PC-9 (cell line): ENCODE data around the gene C4B. TPM values are rescaled to one million over a fixed set of nuclear protein-coding genes. Genes with fewer than 3 reads are reported as not detected.

Source experiments
- BruUV-seq: library from RNA; stranded (reverse); fragments of 400-500 nt; replicated peaks from 2 replicates; lab custom pipeline; 2021; lab: Mats Ljungman, UMichigan
- CTCF ChIA-PET: fragments of 300-600 bp; sonication (Branson Sonifier 250); formaldehyde crosslinking; loops from one replicate; lab custom pipeline; 2022; ENCODE audit warnings: antibody characterized with exemption; lab: Charles Lee
- POLR2A ChIA-PET: fragments of 300-600 bp; sonication (Branson Sonifier 250); formaldehyde crosslinking; loops from one replicate; lab custom pipeline; 2022; ENCODE audit warnings: antibody characterized with exemption; ENCODE audit not compliant: unreplicated experiment; lab: Charles Lee
- DNase-seq, 2 experiments: peaks; one replicate each; pipeline versions ENCODE4 v3.0.0 to v3.0.0-alpha.2; 2015 to 2022; ENCODE audit warnings: mixed read lengths in 1 of 2
- H2AFZ ChIP-seq: fragments of 200-600 bp; sonication (generic); 2 replicates; pipeline ENCODE4 v1.8.1; 2017; ENCODE audit warnings: antibody characterized with exemption
- H3F3A ChIP-seq: fragments of 200-600 bp; sonication (generic); 2 replicates; pipeline ENCODE4 v1.8.1; 2017; ENCODE audit warnings: antibody characterized with exemption, mild to moderate bottlenecking, low read depth; ENCODE audit not compliant: insufficient read depth
- H3K27ac ChIP-seq: fragments of 200-600 bp; sonication (generic); 2 replicates; pipeline ENCODE4 v1.6.1; 2016; ENCODE audit warnings: mixed run types
- H3K27me3 ChIP-seq: fragments of 200-600 bp; sonication (generic); 2 replicates; pipeline ENCODE4 v1.6.1; 2016; ENCODE audit warnings: low read depth, mixed run types; ENCODE audit not compliant: insufficient read depth
- H3K36me3 ChIP-seq: fragments of 200-600 bp; sonication (generic); 2 replicates; pipeline ENCODE4 v1.6.1; 2016; ENCODE audit warnings: low read depth, mixed run types
- H3K4me1 ChIP-seq: fragments of 200-600 bp; sonication (generic); replicated peaks from 2 replicates; pipeline ENCODE4 v1.6.1; 2016; ENCODE audit warnings: mixed run types; ENCODE audit not compliant: insufficient read depth
- H3K4me2 ChIP-seq: fragments of 200-600 bp; sonication (generic); 2 replicates; pipeline ENCODE4 v1.6.1; 2017; ENCODE audit warnings: mixed run types
- H3K4me3 ChIP-seq: fragments of 200-600 bp; sonication (generic); 2 replicates; pipeline ENCODE4 v1.6.1; 2016; ENCODE audit warnings: mixed run types
- H3K79me2 ChIP-seq: fragments of 200-600 bp; sonication (generic); 2 replicates; pipeline ENCODE4 v1.6.1; 2017; ENCODE audit warnings: low read depth, mixed run types
- H3K9me2 ChIP-seq: fragments of 200-600 bp; sonication (generic); 2 replicates; pipeline ENCODE4 v1.8.1; 2017; ENCODE audit warnings: mild to moderate bottlenecking; ENCODE audit not compliant: insufficient read depth
- H3K9me3 ChIP-seq: fragments of 200-600 bp; sonication (generic); 2 replicates; pipeline ENCODE4 v1.8.1; 2016; ENCODE audit warnings: low read depth; ENCODE audit not compliant: insufficient read depth
- H4K20me1 ChIP-seq: fragments of 200-600 bp; sonication (generic); 2 replicates; pipeline ENCODE4 v1.8.1; 2017; ENCODE audit not compliant: insufficient read depth
- EZH2 ChIP-seq: fragments of 200-600 bp; sonication (generic); IDR thresholded peaks from 2 replicates; pipeline ENCODE4 v1.8.0; 2017; ENCODE audit warnings: antibody characterized with exemption, low read depth
- intact Hi-C: fragments of 100-400 bp; cut with micrococcal nuclease; formaldehyde crosslinking; loops from one replicate; pipeline ENCODE4 v1.10.0; 2022; ENCODE audit not compliant: unreplicated experiment
- total RNA-seq: library from RNA; stranded (reverse); gene quantifications from 2 replicates; pipeline ENCODE4 v1.2.3, GENCODE V29; 2021
- TF ChIP-seq, protein P1 (sequence below): fragments of 200-600 bp; sonication (generic); conservative IDR thresholded peaks from 2 replicates; pipeline ENCODE4 v1.6.1; 2017; ENCODE audit warnings: mixed run types, antibody characterized with exemption, mild to moderate bottlenecking, moderate library complexity

The C4B gene
- total RNA-seq, 1 experiment from 2014 or later = 8.3 TPM

DNA sequence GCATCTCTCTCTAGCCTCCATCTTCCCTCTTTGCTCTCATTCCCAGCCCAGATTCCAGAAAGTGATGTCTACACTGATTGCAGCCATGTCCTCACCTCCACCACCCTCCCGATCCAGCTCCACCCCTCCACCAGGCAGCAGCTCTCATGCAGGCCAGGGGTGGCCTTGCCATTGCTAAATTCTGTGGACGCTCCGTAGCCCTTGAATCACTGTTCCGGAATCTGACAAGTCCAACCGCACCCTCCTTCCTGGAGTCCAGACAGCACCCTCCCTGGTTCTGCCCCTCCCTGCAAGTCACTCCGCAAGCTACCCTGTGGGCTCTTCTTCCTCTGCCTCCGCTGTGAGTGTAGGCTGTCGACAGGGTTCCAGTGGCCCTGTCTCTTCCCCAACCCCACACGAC is 68.3 kb downstream of the C4B start:
- CTCF ChIA-PET = no interaction called here
- Histone ChIP-seq H3K9me3 (no peaks in the 10 kb centered on the region), H3K27ac (peak overlapping the region; percentile 54), H3K4me3 (peak overlapping the region; percentile 9; the same call in 1 of the 2 replicates), H3K27me3 (no peaks in the 10 kb centered on the region), H2AFZ (no peak overlapping the region; the same call in 1 of the 2 replicates), H3F3A (peaks cover 34% of the 10 kb centered on the region), H4K20me1 (no peaks in the 10 kb centered on the region), H3K79me2 (no peaks in the 10 kb centered on the region), H3K36me3 (no peaks in the 10 kb centered on the region), H3K4me1 (peaks cover 88% of the 10 kb centered on the region), H3K4me2 (peak overlapping the region; percentile 71), H3K9me2 (no peaks in the 10 kb centered on the region)
- BruUV-seq = no TSS peak
- POLR2A ChIA-PET = interaction anchor here (0.5 to 1.0 kb wide), 4 partner anchors 107 to 418 kb away, joined by 3 to 17 read pairs (median 4); partner anchors contain the start of genes GPANK1 and PBX2
- TF ChIP-seq, protein P1, sequence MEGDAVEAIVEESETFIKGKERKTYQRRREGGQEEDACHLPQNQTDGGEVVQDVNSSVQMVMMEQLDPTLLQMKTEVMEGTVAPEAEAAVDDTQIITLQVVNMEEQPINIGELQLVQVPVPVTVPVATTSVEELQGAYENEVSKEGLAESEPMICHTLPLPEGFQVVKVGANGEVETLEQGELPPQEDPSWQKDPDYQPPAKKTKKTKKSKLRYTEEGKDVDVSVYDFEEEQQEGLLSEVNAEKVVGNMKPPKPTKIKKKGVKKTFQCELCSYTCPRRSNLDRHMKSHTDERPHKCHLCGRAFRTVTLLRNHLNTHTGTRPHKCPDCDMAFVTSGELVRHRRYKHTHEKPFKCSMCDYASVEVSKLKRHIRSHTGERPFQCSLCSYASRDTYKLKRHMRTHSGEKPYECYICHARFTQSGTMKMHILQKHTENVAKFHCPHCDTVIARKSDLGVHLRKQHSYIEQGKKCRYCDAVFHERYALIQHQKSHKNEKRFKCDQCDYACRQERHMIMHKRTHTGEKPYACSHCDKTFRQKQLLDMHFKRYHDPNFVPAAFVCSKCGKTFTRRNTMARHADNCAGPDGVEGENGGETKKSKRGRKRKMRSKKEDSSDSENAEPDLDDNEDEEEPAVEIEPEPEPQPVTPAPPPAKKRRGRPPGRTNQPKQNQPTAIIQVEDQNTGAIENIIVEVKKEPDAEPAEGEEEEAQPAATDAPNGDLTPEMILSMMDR = no peak
- TF ChIP-seq EZH2 = no peak
- DNase-seq = peak; percentile 84 to 93
- intact Hi-C loops = no loop called here

DNA sequence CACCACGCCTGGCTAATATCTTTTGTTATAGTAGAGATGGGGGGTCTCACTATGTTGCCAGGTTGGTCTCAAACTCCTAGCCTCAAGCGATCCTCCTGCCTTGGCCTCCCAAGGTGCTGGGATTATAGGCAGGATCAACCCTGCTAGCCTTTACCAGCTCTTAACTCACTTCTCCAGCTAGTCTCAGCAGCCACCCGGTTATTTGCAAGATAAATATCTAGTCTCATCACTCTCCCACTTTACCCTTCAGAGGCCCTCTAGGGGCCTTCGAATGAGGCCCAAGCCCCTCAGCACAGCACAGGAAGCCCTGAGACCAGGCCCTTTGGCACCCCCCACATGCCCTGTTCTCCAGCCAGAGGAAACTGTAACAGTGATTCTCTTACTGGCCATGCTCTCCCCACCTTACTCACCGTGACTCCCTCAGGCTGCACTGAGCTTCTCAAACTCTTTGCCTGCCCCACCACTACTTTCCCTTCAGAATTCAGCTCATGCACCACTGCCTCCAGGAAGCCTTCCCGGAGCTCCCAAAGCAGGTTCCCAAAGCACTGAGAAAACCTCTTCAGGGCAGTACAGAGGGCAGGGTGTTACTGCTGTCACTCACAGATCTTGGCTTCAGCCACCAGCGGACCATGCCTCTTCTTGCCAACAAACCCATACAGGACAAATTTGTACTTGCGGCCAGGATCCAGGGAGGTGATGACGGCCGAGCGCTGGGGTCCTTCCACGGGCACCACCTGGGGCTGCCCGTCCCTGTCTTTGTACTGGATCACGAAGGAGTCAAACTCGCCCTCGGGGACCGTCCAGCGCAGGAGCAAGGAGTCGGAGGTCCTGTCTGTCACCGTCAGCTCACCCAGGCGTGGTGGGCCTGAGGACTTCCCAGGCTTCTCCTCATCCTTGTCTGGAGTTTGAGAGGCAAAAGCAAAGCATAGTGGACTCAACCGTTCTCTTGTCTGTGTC is 69.5 kb downstream of the C4B start:
- POLR2A ChIA-PET = interaction anchor here (0.6 kb wide), 1 partner anchor 219 kb away, joined by 4 read pairs; no protein-coding TSS in a partner anchor

DNA sequence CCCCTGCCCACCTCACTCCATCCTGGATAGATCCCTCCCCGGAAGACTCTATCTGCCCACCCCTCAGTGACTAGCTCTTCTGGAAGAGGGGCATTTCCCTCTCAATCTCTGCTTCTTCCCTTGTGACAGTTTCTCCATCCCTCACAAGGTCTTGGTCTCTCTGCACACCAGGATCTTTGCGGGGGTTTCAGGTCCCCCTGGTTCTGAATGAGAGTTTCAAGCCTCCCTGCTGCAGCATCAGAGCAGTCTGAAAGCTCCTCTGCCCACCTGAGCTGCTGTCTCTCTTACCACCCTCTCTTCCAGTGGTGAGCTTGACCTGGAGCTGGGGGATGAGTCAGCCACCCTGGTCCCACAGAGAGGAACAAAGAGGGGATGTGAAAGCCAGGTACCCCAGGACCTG is 70.2 kb downstream of the C4B start:
- Histone ChIP-seq H3K4me3 (no peak overlapping the region), H3K4me2 (peak overlapping the region; percentile 16; the same call in 1 of the 2 replicates), H3K9me3 (no peaks in the 10 kb centered on the region), H3K4me1 (peaks cover 78% of the 10 kb centered on the region), H3K9me2 (no peaks in the 10 kb centered on the region), H3K27ac (no peak overlapping the region), H3F3A (peaks cover 34% of the 10 kb centered on the region), H3K27me3 (no peaks in the 10 kb centered on the region), H3K36me3 (no peaks in the 10 kb centered on the region), H4K20me1 (no peaks in the 10 kb centered on the region), H3K79me2 (no peaks in the 10 kb centered on the region), H2AFZ (no peak overlapping the region)
- POLR2A ChIA-PET = no interaction called here
- BruUV-seq = no TSS peak
- DNase-seq = no peak
- CTCF ChIA-PET = no interaction called here
- intact Hi-C loops = no loop called here
- TF ChIP-seq EZH2 = no peak
- TF ChIP-seq, protein P1 = no peak

More for the DNA sequence above, 69.5 kb downstream of the C4B start:
- Histone ChIP-seq H3K9me2 (no peaks in the 10 kb centered on the region), H3F3A (peaks cover 34% of the 10 kb centered on the region), H3K36me3 (no peaks in the 10 kb centered on the region), H3K9me3 (no peaks in the 10 kb centered on the region), H3K79me2 (no peaks in the 10 kb centered on the region), H4K20me1 (no peaks in the 10 kb centered on the region), H3K4me1 (peaks cover 85% of the 10 kb centered on the region), H2AFZ (no peak overlapping the region), H3K4me2 (peak overlapping the region; percentile 71), H3K4me3 (no peak overlapping the region), H3K27ac (peak overlapping the region; percentile 54), H3K27me3 (no peaks in the 10 kb centered on the region)
- DNase-seq = no peak
- CTCF ChIA-PET = no interaction called here
- no peak for TF ChIP-seq EZH2
- TF ChIP-seq, protein P1 = no peak
- BruUV-seq = no TSS peak
- intact Hi-C loops = no loop called here

Other genes with a start within 250 kb of the C4B start
- 6.0 and 9.6 TPM in 2 replicates for gene VWA7, start 237.5 kb upstream of the C4B start, total RNA-seq
- gene VARS1, start 219.0 kb upstream of the C4B start, total RNA-seq = 99.6 and 124 TPM in 2 replicates
- 67.5 and 74.3 TPM in 2 replicates for gene LSM2, start 207.8 kb upstream of the C4B start, total RNA-seq
- 2.3 and 2.6 TPM in 2 replicates for gene HSPA1L, start 199.5 kb upstream of the C4B start, total RNA-seq
- gene HSPA1A, start 199.3 kb upstream of the C4B start, total RNA-seq = 378 and 385 TPM in 2 replicates
- gene HSPA1B, start 187.1 kb upstream of the C4B start, total RNA-seq = 334 and 340 TPM in 2 replicates
- 23.1 and 23.4 TPM in 2 replicates for gene NEU1, start 152.0 kb upstream of the C4B start, total RNA-seq
- gene SLC44A4, start 135.8 kb upstream of the C4B start, total RNA-seq = 44.4 and 44.9 TPM in 2 replicates
- gene EHMT2, start 117.1 kb upstream of the C4B start, total RNA-seq = 57.3 and 68.3 TPM in 2 replicates
- gene ZBTB12, start 112.7 kb upstream of the C4B start, total RNA-seq = 16.2 and 20.3 TPM in 2 replicates
- 0.96 and 2.4 TPM in 2 replicates for gene C2, start 87.1 kb upstream of the C4B start, total RNA-seq
- 22.6 and 25.5 TPM in 2 replicates for gene CFB, start 68.7 kb upstream of the C4B start, total RNA-seq
- 43.0 and 50.8 TPM in 2 replicates for gene NELFE, start 55.8 kb upstream of the C4B start, total RNA-seq
- 67.9 and 86.0 TPM in 2 replicates for gene SKIC2, start 55.6 kb upstream of the C4B start, total RNA-seq
- 24.5 and 36.0 TPM in 2 replicates for gene DXO, start 42.7 kb upstream of the C4B start, total RNA-seq
- 7.0 and 9.3 TPM in 2 replicates for gene C4A, start 32.7 kb upstream of the C4B start, total RNA-seq
- gene CYP21A2, start 23.6 kb downstream of the C4B start, total RNA-seq = 0.33 TPM in 1 of 2 replicates, not detected in the other
- gene TNXB, start 94.5 kb downstream of the C4B start, total RNA-seq = 15.1 and 22.1 TPM in 2 replicates
- gene ATF6B, start 113.5 kb downstream of the C4B start, total RNA-seq = 87.2 and 102 TPM in 2 replicates
- gene FKBPL, start 115.5 kb downstream of the C4B start, total RNA-seq = 11.6 and 12.6 TPM in 2 replicates
- 12.6 and 15.9 TPM in 2 replicates for gene PRRT1, start 137.1 kb downstream of the C4B start, total RNA-seq
- 38.2 and 42.5 TPM in 2 replicates for gene PPT2, start 139.3 kb downstream of the C4B start, total RNA-seq
- 23.3 and 26.0 TPM in 2 replicates for gene EGFL8, start 149.8 kb downstream of the C4B start, total RNA-seq
- 58.9 and 61.7 TPM in 2 replicates for gene AGPAT1, start 161.3 kb downstream of the C4B start, total RNA-seq
- gene RNF5, start 163.6 kb downstream of the C4B start, total RNA-seq = 45.6 and 51.3 TPM in 2 replicates
- 18.1 and 20.4 TPM in 2 replicates for gene AGER, start 169.5 kb downstream of the C4B start, total RNA-seq
- 88.2 and 89.3 TPM in 2 replicates for gene PBX2, start 175.4 kb downstream of the C4B start, total RNA-seq
- 8.6 and 10.4 TPM in 2 replicates for gene GPSM3, start 177.8 kb downstream of the C4B start, total RNA-seq
- 1.2 and 1.5 TPM in 2 replicates for gene NOTCH4, start 209.3 kb downstream of the C4B start, total RNA-seq